Right lobe of liver (tissue), 6 donors: Measurements from ENCODE around the gene PEX11G. TPM values are rescaled to one million over a fixed set of nuclear protein-coding genes. Genes with fewer than 3 reads are reported as not detected.

Experiments
- ATAC-seq, 4 donors: fragments of 200-7000 bp; cut with Tn5 transposase; one replicate each; pipeline ENCODE4 v1.9.1; 2020; ENCODE audit warnings: mild to moderate bottlenecking in 4 of 4, moderate library complexity in 4 of 4
- DNase-seq, 3 donors: peaks; one replicate each; pipeline ENCODE4 v3.0.0-alpha.2; 2020
- H3K27ac ChIP-seq, 3 donors: fragments of 200-600 bp; one replicate each; pipeline ENCODE4 v1.8.0; 2022
- H3K27me3 ChIP-seq, 2 donors: fragments of 200-600 bp; one replicate each; pipeline ENCODE4 v1.8.0; 2022
- H3K36me3 ChIP-seq, 4 donors: fragments of 200-600 bp; sonication (generic) in 1 of 4; one replicate each; pipeline versions ENCODE4 v1.5.1 to v1.8.0; 2017 to 2022; ENCODE audit warnings: control low read depth in 1 of 4
- H3K4me1 ChIP-seq, 4 donors: fragments of 200-600 bp; sonication (generic) in 1 of 4; one replicate each; pipeline versions ENCODE4 v1.5.1 to v1.8.0; 2017 to 2022; ENCODE audit warnings: control low read depth in 1 of 4
- H3K4me3 ChIP-seq, 3 donors: fragments of 200-600 bp; one replicate each; pipeline ENCODE4 v1.8.0; 2022
- H3K9me3 ChIP-seq, 4 donors: fragments of 200-600 bp; sonication (generic) in 1 of 4; one replicate each; pipeline versions ENCODE4 v1.5.1 to v1.8.0; 2017 to 2022; ENCODE audit warnings: control low read depth in 1 of 4
- CTCF ChIP-seq, 4 donors: fragments of 200-600 bp in 3 of 4; fragments of 450-650 bp in 1 of 4; IDR thresholded peaks; one replicate each; pipeline versions ENCODE4 v1.5.1 to v1.8.0; 2016 to 2022; ENCODE audit warnings: antibody characterized with exemption in 4 of 4, mild to moderate bottlenecking in 2 of 4
- POLR2A ChIP-seq: fragments of 450-650 bp; IDR thresholded peaks from one replicate; pipeline ENCODE4 v1.6.1; 2017; ENCODE audit warnings: antibody characterized with exemption, mild to moderate bottlenecking
- WGBS: methylation state at CpG from one replicate; pipeline ENCODE4 v1.1.6; 2018; ENCODE audit warnings: low coverage, low lambda C conversion rate; ENCODE audit not compliant: insufficient coverage; ENCODE audit errors: missing lambda C conversion rate; 5-methylcytosine and 5-hydroxymethylcytosine counted together
- intact Hi-C, 2 donors: fragments of 100-400 bp; cut with DNase I; formaldehyde crosslinking; loops; one replicate each; pipeline versions ENCODE4 v1.11.2 to v1.14.1; 2022
- total RNA-seq, 6 experiments: library from RNA; depleted of rRNA in 2 of 6; stranded (reverse); fragments of >200 nt in 2 of 6; fragmentation: NEBNext Ultra II Directional in 3 of 6; extraction: Animal tissue kit (Norgen Biotek cat#: 25700) in 3 of 6; gene quantifications; one replicate each; pipeline versions ENCODE4 v1.1.0 to v1.2.4, GENCODE V29; 2016 to 2023
- donor health status: DM: no; HTN: yes; CAD: no.
- donor health status: DM: no; HTN: no; CAD: no.
- donor health status: DM: no; HTN: no; CAD: no.
- donor health status: DM: no; HTN: yes; CAD: no.
- donor health status: DM: no; HTN: yes; CAD: no.

The PEX11G gene
- total RNA-seq, 6 experiments from 2014 or later = 4.8 to 14.3 (median 9.4) TPM

GRCh38 chr19:7507884-7508283, 19.0 kb upstream of the PEX11G start:
- Histone ChIP-seq H3K9me3 (no peaks in the 10 kb centered on the region), H3K27me3 (no peaks in the 10 kb centered on the region), H3K36me3 (no peaks in the 10 kb centered on the region), H3K27ac (no peak overlapping the region), H3K4me1 (no peaks in the 10 kb centered on the region), H3K4me3 (no peak overlapping the region)
- intact Hi-C loops = no loop called here
- 44% methylated on average over 5 of the region's 11 CpGs for WGBS
- ATAC-seq (peak; percentile 35 to 67 (median 52)), DNase-seq (peak in 1 of 3 donors; percentile 81)
- TF ChIP-seq CTCF (IDR thresholded peaks at IDR 0.05) (no peak), POLR2A (no peak)

- intact Hi-C loops = no loop called here
- WGBS = 26% methylated on average over 13 of the region's 20 CpGs
- TF ChIP-seq POLR2A = no peak
- no peak for TF ChIP-seq CTCF (IDR thresholded peaks at IDR 0.05)
- Histone ChIP-seq H3K9me3 (no peaks in the 10 kb centered on the region), H3K36me3 (no peaks in the 10 kb centered on the region), H3K27me3 (no peaks in the 10 kb centered on the region), H3K4me3 (no peak overlapping the region), H3K4me1 (no peaks in the 10 kb centered on the region), H3K27ac (no peak overlapping the region)
- ATAC-seq (peak; percentile 85 to 91 (median 88)), DNase-seq (peak; percentile 78 to 83 (median 80))
These were observed 17.8 kb upstream of the PEX11G start for GRCh38 chr19:7506385-7507328.

GRCh38 chr19:7505682-7506384, 17.0 kb upstream of the PEX11G start:
- Histone ChIP-seq H3K27ac (no peak overlapping the region), H3K36me3 (no peaks in the 10 kb centered on the region), H3K27me3 (no peaks in the 10 kb centered on the region), H3K4me3 (no peak overlapping the region), H3K4me1 (peaks cover 0 to 5% (median 0%) of the 10 kb centered on the region in 4 donors), H3K9me3 (no peaks in the 10 kb centered on the region)
- no peak for TF ChIP-seq CTCF (IDR thresholded peaks at IDR 0.05)
- no peak for TF ChIP-seq POLR2A
- 12% methylated on average over 11 of the region's 33 CpGs for WGBS
- intact Hi-C loops = no loop called here
- ATAC-seq (peak; percentile 41 to 64 (median 43)), DNase-seq (peak in 2 of 3 donors; percentile 45 to 58)

- intact Hi-C loops = no loop called here
- Histone ChIP-seq H3K27ac (no peak overlapping the region), H3K36me3 (no peaks in the 10 kb centered on the region), H3K27me3 (no peaks in the 10 kb centered on the region), H3K9me3 (no peaks in the 10 kb centered on the region), H3K4me1 (peaks cover 0 to 8% (median 0%) of the 10 kb centered on the region in 4 donors), H3K4me3 (no peak overlapping the region)
- ATAC-seq (no peak), DNase-seq (no peak)
- WGBS = 32% methylated on average over 6 of the region's 19 CpGs
- TF ChIP-seq CTCF (IDR thresholded peaks at IDR 0.05) (no peak), POLR2A (no peak)
These were observed 16.4 kb upstream of the PEX11G start for GRCh38 chr19:7505288-7505681.
